Activated CD4-positive, alpha-beta memory T cell treated with anti-CD3 and anti-CD28 coated beads, Interleukin-2, amount 10 ng/mL, durations not matched to agents 7 days and 5 days (primary cell): Measurements from ENCODE around the gene SMPDL3A. TPM values are rescaled to one million over a fixed set of nuclear protein-coding genes. Genes with fewer than 3 reads are reported as not detected.

Experiments
- CTCF ChIA-PET: fragments of 350-600 bp; sonication (Branson Sonifier 250); formaldehyde crosslinking; loops from one replicate; lab custom pipeline; 2021; ENCODE audit warnings: antibody characterized with exemption, inconsistent platforms; lab: Charles Lee
- POLR2A ChIA-PET: fragments of 350-600 bp; sonication (Branson Sonifier 250); formaldehyde crosslinking; loops from one replicate; lab custom pipeline; 2021; ENCODE audit warnings: antibody characterized with exemption; lab: Charles Lee
- DNase-seq: peaks from one replicate; pipeline ENCODE4 v3.0.0-alpha.2; 2020
- H3K27ac Mint-ChIP-seq: one replicate; pipeline ENCODE4 v1.8.0; 2021; ENCODE audit warnings: mild to moderate bottlenecking, mixed read lengths
- H3K27me3 Mint-ChIP-seq: one replicate; pipeline ENCODE4 v1.8.0; 2021; ENCODE audit warnings: mixed read lengths
- H3K36me3 Mint-ChIP-seq: one replicate; pipeline ENCODE4 v1.8.0; 2021; ENCODE audit warnings: low read depth, mixed read lengths
- H3K4me1 Mint-ChIP-seq: one replicate; pipeline ENCODE4 v1.8.0; 2021; ENCODE audit warnings: mixed read lengths
- H3K4me3 Mint-ChIP-seq: one replicate; pipeline ENCODE4 v1.8.0; 2021; ENCODE audit warnings: mild to moderate bottlenecking, mixed read lengths
- H3K9me3 Mint-ChIP-seq: one replicate; pipeline ENCODE4 v1.8.0; 2021; ENCODE audit warnings: mixed read lengths
- total RNA-seq, 2 experiments: library from RNA; stranded (reverse); gene quantifications; one replicate each; pipeline ENCODE4 v1.2.3, GENCODE V29; 2021

Gene SMPDL3A
- total RNA-seq, 2 experiments from 2014 or later = 0.13 TPM; not detected in 1

DNA sequence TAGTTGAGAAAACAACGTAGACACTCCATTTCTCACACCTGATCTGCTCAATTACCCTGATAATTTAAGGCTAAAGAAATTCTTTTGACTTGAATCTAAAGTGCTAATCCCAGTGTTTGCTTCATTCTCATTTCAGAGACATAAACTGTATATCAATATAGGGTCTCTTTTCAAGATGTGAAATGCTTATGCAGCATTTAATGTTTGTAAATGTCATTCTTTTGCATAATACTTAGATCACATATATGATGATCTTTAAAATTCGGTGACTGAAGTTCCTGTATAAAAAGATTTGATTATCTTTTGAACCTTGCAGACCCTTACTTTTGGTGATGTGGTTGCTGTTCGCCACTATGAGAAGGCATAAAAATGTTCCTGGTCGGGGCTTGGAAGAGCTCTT lies 5.7 kb upstream of the SMPDL3A start:
- H3K36me3 Mint-ChIP-seq = no peaks in the 10 kb centered on the region
- DNase-seq = no peak
- CTCF ChIA-PET = no interaction called here
- H3K4me3 Mint-ChIP-seq = no peak overlapping the region
- POLR2A ChIA-PET = no interaction called here
- no peaks in the 10 kb centered on the region for H3K4me1 Mint-ChIP-seq
- H3K27me3 Mint-ChIP-seq = peaks cover 20% of the 10 kb centered on the region
- H3K27ac Mint-ChIP-seq = no peak overlapping the region
- H3K9me3 Mint-ChIP-seq = no peaks in the 10 kb centered on the region

DNA sequence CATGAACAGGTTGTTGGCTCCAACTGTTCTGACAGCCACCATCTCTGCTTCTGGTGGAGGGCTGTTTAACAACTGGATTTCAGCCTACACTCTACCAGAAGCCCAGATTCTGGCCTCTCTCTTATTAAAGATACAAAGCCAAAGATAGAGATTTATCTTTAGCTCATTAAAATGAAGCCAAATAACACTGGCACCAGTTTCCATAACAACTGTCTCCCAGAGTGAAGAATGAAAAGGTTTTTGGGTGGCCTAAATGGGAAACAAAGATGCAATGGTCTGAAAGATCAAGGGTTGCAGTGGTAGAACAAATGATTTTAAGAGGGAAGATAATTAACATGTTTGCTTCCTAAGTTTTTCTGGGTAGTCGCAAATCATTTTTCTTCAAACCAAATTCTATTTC lies 3.2 kb upstream of the SMPDL3A start:
- H3K9me3 Mint-ChIP-seq = no peaks in the 10 kb centered on the region
- no peaks in the 10 kb centered on the region for H3K36me3 Mint-ChIP-seq
- H3K4me1 Mint-ChIP-seq = peaks cover 14% of the 10 kb centered on the region
- no peak for DNase-seq
- no peak overlapping the region for H3K4me3 Mint-ChIP-seq
- POLR2A ChIA-PET = no interaction called here
- CTCF ChIA-PET = interaction anchor here (0.7 to 1.5 kb wide), 2 partner anchors 12 to 54 kb away, joined by 3 to 6 read pairs; no protein-coding TSS in a partner anchor
- no peak overlapping the region for H3K27ac Mint-ChIP-seq
- H3K27me3 Mint-ChIP-seq = peaks cover 39% of the 10 kb centered on the region

DNA sequence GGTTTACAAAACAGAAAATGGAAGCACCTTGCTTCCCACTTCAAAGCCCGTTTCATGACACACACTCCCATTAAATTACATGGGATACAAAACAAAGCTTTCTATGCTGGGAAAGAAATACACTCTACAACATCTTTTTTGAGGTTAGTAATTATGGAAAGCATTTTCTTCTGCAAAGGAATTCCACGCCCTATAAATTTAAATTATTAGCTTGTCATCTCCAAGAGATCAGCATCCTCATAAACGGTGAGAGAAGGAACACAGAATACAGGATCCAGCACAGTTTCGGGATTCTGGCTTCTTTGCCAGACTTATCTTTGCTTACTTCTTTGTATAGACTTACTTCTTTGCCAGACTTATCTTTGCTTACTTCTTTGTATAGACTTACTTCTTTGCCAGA lies 1.3 kb upstream of the SMPDL3A start:
- no peaks in the 10 kb centered on the region for H3K9me3 Mint-ChIP-seq
- ChIA-PET POLR2A (no interaction called here), CTCF (no interaction called here)
- H3K4me3 Mint-ChIP-seq = no peak overlapping the region
- H3K27me3 Mint-ChIP-seq = peaks cover 43% of the 10 kb centered on the region
- H3K4me1 Mint-ChIP-seq = peaks cover 14% of the 10 kb centered on the region
- no peaks in the 10 kb centered on the region for H3K36me3 Mint-ChIP-seq
- DNase-seq = no peak
- H3K27ac Mint-ChIP-seq = no peak overlapping the region

DNA sequence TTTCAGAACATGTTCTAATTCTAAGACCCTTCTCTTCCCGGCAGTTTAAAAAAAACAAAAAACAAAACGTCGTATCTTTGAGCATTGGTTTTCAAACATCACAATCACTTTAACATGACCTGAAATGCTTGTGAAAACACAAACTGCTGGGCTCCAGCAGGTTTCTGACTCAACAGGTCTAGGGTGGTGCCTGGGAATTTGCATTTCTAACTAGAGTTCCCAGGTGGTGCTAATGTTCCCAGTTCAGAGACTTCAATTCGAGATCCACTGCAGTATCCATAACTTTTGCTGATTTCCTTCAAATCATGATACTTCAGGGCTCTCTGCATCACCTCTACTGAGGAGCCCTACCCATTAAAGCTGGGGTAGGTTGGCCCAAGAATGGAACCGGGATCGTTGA lies 850 bp upstream of the SMPDL3A start:
- peaks cover 43% of the 10 kb centered on the region for H3K27me3 Mint-ChIP-seq
- H3K4me1 Mint-ChIP-seq = peaks cover 14% of the 10 kb centered on the region
- ChIA-PET POLR2A (no interaction called here), CTCF (interaction anchor here (2.0 kb wide), 1 partner anchor 10 kb away, joined by 10 read pairs; no protein-coding TSS in a partner anchor)
- no peak overlapping the region for H3K27ac Mint-ChIP-seq
- DNase-seq = no peak
- H3K9me3 Mint-ChIP-seq = no peaks in the 10 kb centered on the region
- H3K36me3 Mint-ChIP-seq = no peaks in the 10 kb centered on the region
- H3K4me3 Mint-ChIP-seq = no peak overlapping the region

DNA sequence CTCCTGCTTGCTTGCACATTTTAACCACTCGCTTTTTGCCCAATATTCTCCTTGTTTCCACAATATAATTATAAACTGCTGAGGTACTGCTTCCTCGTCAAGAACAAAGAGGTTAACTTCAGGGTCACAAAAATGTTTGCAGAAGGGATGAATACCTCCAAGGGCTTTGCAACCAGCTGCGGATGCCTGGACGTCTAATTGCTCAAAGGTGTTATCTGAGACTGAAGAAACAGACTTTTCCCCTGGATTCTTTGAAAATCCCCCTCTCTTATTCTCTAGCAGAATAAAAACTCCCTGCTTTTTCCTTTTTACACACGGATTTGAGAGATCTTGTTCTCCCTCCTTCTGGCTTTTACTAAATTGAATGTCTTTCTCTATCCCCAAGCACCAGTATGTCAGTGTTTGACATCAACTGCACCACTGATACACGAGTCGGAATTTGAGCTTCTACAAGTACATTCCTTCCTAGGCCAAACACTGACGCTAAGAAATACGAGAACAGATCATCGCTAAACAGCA lies 336 bp upstream of the SMPDL3A start:
- H3K27me3 Mint-ChIP-seq = peaks cover 40% of the 10 kb centered on the region

DNA sequence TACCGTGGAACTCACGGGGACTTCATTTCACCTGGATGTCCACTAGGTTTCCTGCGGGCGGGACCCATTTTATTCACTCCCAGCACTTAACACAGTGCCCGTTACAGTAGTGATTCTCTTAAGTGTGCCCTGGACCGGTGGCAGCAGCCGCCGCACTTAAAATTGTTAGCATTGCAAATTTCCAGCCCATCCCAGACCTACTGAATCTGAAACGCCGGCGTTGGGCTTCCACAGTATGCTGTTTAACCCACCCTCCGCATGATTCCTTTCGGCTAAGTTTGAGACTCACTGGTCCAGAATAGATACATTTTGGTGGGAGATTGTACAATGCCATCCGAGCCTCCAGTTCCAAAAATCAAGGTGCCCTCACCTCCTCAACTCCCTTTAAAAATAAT lies 967 bp downstream of the SMPDL3A start:
- Mint-ChIP-seq H3K27me3 (peaks cover 40% of the 10 kb centered on the region), H3K4me1 (peaks cover 14% of the 10 kb centered on the region), H3K36me3 (no peaks in the 10 kb centered on the region), H3K27ac (no peak overlapping the region), H3K9me3 (no peaks in the 10 kb centered on the region), H3K4me3 (peak overlapping the region; percentile 76)
- CTCF ChIA-PET = interaction anchor here (1.2 to 2.0 kb wide), 2 partner anchors 8 to 45 kb away, joined by 4 to 10 read pairs; no protein-coding TSS in a partner anchor
- POLR2A ChIA-PET = no interaction called here
- DNase-seq = no peak

More for the DNA sequence above, 336 bp upstream of the SMPDL3A start:
- ChIA-PET POLR2A (interaction anchor here (0.9 kb wide), 1 partner anchor 9 kb away, joined by 3 read pairs; no protein-coding TSS in a partner anchor), CTCF (interaction anchor here (1.2 to 2.0 kb wide), 2 partner anchors 9 to 43 kb away, joined by 4 to 10 read pairs; no protein-coding TSS in a partner anchor)
- Mint-ChIP-seq H3K4me3 (peak overlapping the region; percentile 76), H3K36me3 (no peaks in the 10 kb centered on the region), H3K9me3 (no peaks in the 10 kb centered on the region), H3K27ac (no peak overlapping the region), H3K4me1 (peaks cover 14% of the 10 kb centered on the region)
- no peak for DNase-seq

DNA sequence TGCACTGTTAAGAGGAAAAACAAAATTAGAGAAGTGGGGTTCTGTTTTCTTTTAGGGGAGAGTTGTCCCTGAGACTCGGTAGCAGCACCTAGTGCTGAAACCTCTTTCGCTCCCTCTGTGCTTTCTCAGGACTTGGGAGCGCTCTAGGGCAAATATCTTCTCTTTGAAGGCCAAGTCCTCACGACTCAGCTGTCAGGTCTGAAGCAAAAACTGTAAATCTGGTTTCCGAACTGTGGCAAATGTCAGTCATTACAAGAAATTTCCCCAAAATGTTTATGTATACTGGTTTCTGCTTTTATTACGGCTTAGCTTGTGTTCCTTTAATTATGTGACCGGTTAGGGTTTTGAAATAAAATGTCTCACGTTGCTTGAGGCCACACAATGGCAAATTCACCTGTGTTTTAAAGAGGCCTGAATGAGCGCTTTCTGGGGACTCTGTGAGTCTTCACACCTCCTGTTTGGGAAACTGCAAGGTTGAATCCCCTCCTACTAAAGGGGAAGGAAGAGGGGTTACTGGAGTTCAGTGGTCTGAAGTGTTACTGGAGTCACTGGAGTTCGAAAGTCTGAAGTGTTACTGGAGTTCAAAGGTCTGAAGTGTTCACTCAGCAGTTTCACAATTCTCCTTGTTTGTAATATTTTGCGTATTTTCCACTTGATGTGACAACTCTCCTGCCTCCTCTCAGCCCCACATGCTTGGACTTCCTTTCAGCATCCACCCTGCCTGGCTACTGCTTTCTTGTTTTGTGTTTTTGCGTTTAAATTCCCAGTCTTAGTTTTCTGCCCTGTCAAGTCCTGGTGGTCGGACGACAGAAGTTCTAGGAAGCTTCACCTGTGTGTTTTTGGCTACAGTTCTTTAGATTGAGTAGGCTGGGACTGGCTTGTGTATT lies 1.6 kb downstream of the SMPDL3A start:
- no peak overlapping the region for H3K4me3 Mint-ChIP-seq
- H3K27ac Mint-ChIP-seq = no peak overlapping the region
- H3K36me3 Mint-ChIP-seq = no peaks in the 10 kb centered on the region
- H3K4me1 Mint-ChIP-seq = peaks cover 14% of the 10 kb centered on the region
- CTCF ChIA-PET = no interaction called here
- no peaks in the 10 kb centered on the region for H3K9me3 Mint-ChIP-seq
- POLR2A ChIA-PET = no interaction called here
- no peak for DNase-seq
- peaks cover 40% of the 10 kb centered on the region for H3K27me3 Mint-ChIP-seq

DNA sequence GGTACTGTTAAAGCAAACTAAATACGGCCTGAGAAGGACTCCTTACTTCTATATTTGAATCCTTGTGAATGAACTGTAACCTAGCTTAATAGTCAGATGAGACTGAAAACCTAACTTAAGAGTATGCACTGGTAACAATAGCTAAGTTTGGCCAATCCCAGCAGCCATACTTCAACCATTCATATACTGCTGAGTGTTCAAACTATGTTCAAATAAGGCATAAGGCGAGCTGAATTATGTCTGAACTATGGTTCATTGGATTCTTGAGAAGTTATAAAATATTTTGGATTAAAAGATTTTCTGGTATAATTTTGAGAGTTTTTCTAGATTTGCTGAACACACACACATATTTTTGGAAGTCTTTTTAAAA lies 2.2 kb downstream of the SMPDL3A start:
- ChIA-PET POLR2A (no interaction called here), CTCF (no interaction called here)
- H3K4me3 Mint-ChIP-seq = no peak overlapping the region

DNA sequence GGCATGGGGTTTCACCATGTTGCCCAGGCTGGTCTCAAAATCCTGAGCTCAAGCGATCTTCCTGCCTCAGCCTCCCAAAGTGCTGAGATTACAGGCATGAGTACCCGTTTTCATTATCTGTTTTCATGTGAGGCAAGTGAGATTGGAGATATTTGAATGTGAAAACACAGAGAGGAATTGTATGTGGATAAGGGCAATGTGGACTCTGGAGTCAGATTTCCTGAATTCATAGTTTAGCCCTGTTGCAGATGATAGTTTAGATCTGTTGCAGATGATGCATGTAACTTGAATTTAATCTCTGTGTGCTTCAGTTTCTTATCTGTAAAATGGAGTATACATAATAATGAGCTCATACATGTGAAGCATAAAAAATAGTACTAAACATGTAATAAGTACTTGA lies 3.7 kb downstream of the SMPDL3A start:
- POLR2A ChIA-PET = no interaction called here
- Mint-ChIP-seq H3K36me3 (no peaks in the 10 kb centered on the region), H3K9me3 (no peaks in the 10 kb centered on the region), H3K27me3 (peaks cover 28% of the 10 kb centered on the region), H3K4me3 (no peak overlapping the region), H3K27ac (no peak overlapping the region), H3K4me1 (peaks cover 15% of the 10 kb centered on the region)
- CTCF ChIA-PET = no interaction called here
- DNase-seq = no peak

More for the DNA sequence above, 2.2 kb downstream of the SMPDL3A start:
- peaks cover 14% of the 10 kb centered on the region for H3K4me1 Mint-ChIP-seq
- peaks cover 37% of the 10 kb centered on the region for H3K27me3 Mint-ChIP-seq
- no peak for DNase-seq
- no peak overlapping the region for H3K27ac Mint-ChIP-seq
- no peaks in the 10 kb centered on the region for H3K36me3 Mint-ChIP-seq
- no peaks in the 10 kb centered on the region for H3K9me3 Mint-ChIP-seq

DNA sequence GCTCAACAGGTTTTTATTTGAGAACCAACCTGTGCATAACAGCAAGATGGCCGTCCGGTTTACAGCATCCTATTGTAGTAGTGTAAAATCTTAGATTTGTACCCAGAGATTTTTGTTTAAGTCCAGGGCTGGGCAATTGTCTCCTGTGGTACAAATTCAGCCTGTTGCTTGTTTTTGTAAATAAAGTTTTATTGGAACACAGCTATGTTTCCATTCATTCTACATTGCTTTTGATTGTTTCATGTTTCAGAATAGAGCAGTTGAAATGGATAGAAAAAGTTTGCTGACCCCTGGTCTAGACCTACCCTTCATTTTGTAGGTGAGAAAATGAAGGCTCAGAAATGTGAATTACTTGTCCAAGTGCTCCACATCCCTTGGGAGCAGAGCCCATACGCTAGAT lies 8.5 kb downstream of the SMPDL3A start:
- H3K4me3 Mint-ChIP-seq = no peak overlapping the region
- CTCF ChIA-PET = interaction anchor here (1.4 to 1.9 kb wide), 3 partner anchors 8 to 42 kb away, joined by 3 to 10 read pairs (median 8); partner anchors contain the start of gene SMPDL3A

DNA sequence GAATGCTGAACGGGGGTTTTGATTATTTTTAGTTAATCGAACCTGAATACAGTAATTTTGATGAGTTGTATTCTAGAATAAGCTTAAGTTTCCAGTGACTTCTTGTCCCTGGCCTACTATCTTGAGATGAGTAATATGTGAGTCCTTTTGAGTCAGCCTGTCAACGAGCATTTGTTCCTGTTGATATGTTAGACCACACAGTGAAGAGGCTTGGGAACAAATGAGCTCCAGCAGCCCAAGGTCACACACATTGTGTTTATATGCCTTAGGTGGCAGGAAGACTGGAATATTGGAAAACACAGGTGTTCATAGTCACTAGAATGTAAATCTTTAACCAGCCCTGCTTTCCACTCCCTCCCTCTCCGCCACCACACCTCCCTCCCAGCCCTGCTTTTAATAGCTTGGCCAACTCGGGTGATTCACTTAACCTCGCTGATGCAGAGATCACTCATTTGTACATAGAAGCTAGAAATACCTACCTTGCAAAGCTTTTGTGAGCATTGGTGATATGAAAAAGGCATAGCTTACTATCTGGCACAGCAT lies 9.1 kb downstream of the SMPDL3A start:
- H3K9me3 Mint-ChIP-seq = no peaks in the 10 kb centered on the region
- H3K4me1 Mint-ChIP-seq = peaks cover 5% of the 10 kb centered on the region
- no peaks in the 10 kb centered on the region for H3K36me3 Mint-ChIP-seq
- POLR2A ChIA-PET = interaction anchor here (1.0 kb wide), 1 partner anchor 9 kb away, joined by 3 read pairs; the partner anchor contains the start of gene SMPDL3A
- H3K27ac Mint-ChIP-seq = no peak overlapping the region
- no peaks in the 10 kb centered on the region for H3K27me3 Mint-ChIP-seq
- CTCF ChIA-PET = interaction anchor here (0.5 to 1.9 kb wide), 4 partner anchors 9 to 41 kb away, joined by 3 to 10 read pairs (median 6); partner anchors contain the start of gene SMPDL3A
- DNase-seq = no peak
- H3K4me3 Mint-ChIP-seq = no peak overlapping the region

More for the DNA sequence above, 8.5 kb downstream of the SMPDL3A start:
- POLR2A ChIA-PET = interaction anchor here (1.0 kb wide), 1 partner anchor 8 kb away, joined by 3 read pairs; the partner anchor contains the start of gene SMPDL3A
- no peaks in the 10 kb centered on the region for H3K27me3 Mint-ChIP-seq
- no peaks in the 10 kb centered on the region for H3K9me3 Mint-ChIP-seq
- no peak for DNase-seq
- no peaks in the 10 kb centered on the region for H3K36me3 Mint-ChIP-seq
- peaks cover 5% of the 10 kb centered on the region for H3K4me1 Mint-ChIP-seq
- H3K27ac Mint-ChIP-seq = no peak overlapping the region

DNA sequence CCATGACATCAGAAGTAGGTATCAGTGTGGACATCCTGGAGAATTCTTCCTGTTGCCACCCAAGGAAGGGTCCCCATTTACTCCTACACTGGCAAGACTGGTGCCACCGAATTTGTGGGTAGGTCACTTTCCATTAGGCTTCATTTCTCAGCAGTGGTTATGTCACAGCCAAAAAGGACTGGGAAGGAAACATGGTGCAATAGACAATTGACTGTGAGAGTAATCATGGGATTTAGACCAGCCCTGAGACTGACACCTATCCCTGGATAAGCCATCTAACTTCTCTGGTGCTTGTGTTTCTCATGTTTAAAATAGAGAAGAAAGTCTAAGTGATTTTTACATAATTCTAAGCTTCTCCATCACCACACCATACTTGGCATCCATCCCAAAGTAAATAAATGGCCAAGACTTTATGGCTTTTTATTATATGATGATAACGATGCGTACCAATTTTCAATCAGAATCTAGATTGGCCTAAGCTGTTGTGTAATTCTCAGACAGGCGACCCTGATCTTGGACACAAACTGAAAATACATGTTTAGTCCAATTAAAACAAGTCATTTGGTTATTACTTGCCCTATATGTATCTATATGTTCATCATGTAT lies 10.2 kb downstream of the SMPDL3A start:
- no peak overlapping the region for H3K4me3 Mint-ChIP-seq
- POLR2A ChIA-PET = no interaction called here
- no peak overlapping the region for H3K27ac Mint-ChIP-seq
- no peaks in the 10 kb centered on the region for H3K27me3 Mint-ChIP-seq
- H3K4me1 Mint-ChIP-seq = peaks cover 5% of the 10 kb centered on the region
- no peaks in the 10 kb centered on the region for H3K9me3 Mint-ChIP-seq
- CTCF ChIA-PET = interaction anchor here (1.9 kb wide), 1 partner anchor 40 kb away, joined by 8 read pairs; no protein-coding TSS in a partner anchor
- DNase-seq = no peak
- H3K36me3 Mint-ChIP-seq = no peaks in the 10 kb centered on the region
